ENCODE measurements around the gene SOX13. TPM values are rescaled to one million over a fixed set of nuclear protein-coding genes. Genes with fewer than 3 reads are reported as not detected.

Gene SOX13
- total and polyA plus RNA-seq, 11 donors = 8.2 to 16.0 (median 12.6) TPM

GRCh38 chr1:204167730-204168129 lies 94.8 kb downstream of the SOX13 start:
- intact Hi-C loops (cut with DNase I) = loop anchor here in 3 of 10 donors (10.0 kb wide), 2 partner anchors 227 to 337 kb away; no protein-coding TSS in a partner anchor
- TF ChIP-seq CTCF (IDR thresholded peaks at IDR 0.05) (no peak), POLR2A (IDR thresholded peaks at IDR 0.05) (no peak)
- no peaks in the 10 kb centered on the region for H3K36me3 ChIP-seq
- DNase-seq = no peak
- no peak overlapping the region for H3K4me3 ChIP-seq
- H3K27ac ChIP-seq = no peak overlapping the region
- H3K4me1 ChIP-seq = no peaks in the 10 kb centered on the region
- peaks cover 0 to 8% (median 0%) of the 10 kb centered on the region in 9 donors for H3K27me3 ChIP-seq
- ATAC-seq = no peak
- WGBS, 4 donors = 79 to 92% (median 89%) methylated on average over 5 of the region's 5 CpGs
- H3K9me3 ChIP-seq = peaks cover 0 to 23% (median 14%) of the 10 kb centered on the region in 12 donors

- no peak for TF ChIP-seq POLR2A (IDR thresholded peaks at IDR 0.05)
- no peak for TF ChIP-seq CTCF (IDR thresholded peaks at IDR 0.05)
- 81 to 93% (median 92%) methylated on average over 4 of the region's 4 CpGs for WGBS, 4 donors
Measured at GRCh38 chr1:204169858-204170257, 96.9 kb downstream of the SOX13 start.

GRCh38 chr1:204170494-204171155 lies 97.7 kb downstream of the SOX13 start:
- no peak overlapping the region for H3K4me3 ChIP-seq
- H3K4me1 ChIP-seq = no peaks in the 10 kb centered on the region
- 87 to 93% (median 90%) methylated on average over 3 of the region's 3 CpGs for WGBS, 4 donors
- peaks cover 0 to 23% (median 14%) of the 10 kb centered on the region in 12 donors for H3K9me3 ChIP-seq
- DNase-seq = no peak
- intact Hi-C loops (cut with DNase I) = no loop called here
- H3K27ac ChIP-seq = no peak overlapping the region
- no peaks in the 10 kb centered on the region for H3K36me3 ChIP-seq
- no peak for ATAC-seq
- H3K27me3 ChIP-seq = peaks cover 0 to 18% (median 0%) of the 10 kb centered on the region in 9 donors
- no peak for TF ChIP-seq POLR2A (IDR thresholded peaks at IDR 0.05)
- no peak for TF ChIP-seq CTCF (IDR thresholded peaks at IDR 0.05)

More at GRCh38 chr1:204169858-204170257, 96.9 kb downstream of the SOX13 start:
- no peaks in the 10 kb centered on the region for H3K4me1 ChIP-seq
- no peak overlapping the region for H3K27ac ChIP-seq
- H3K9me3 ChIP-seq = peaks cover 0 to 23% (median 14%) of the 10 kb centered on the region in 12 donors
- no peak for DNase-seq
- H3K36me3 ChIP-seq = no peaks in the 10 kb centered on the region
- H3K27me3 ChIP-seq = peaks cover 0 to 11% (median 0%) of the 10 kb centered on the region in 9 donors
- no peak for ATAC-seq
- intact Hi-C loops (cut with DNase I) = loop anchor here in 3 of 10 donors (10.0 kb wide), 2 partner anchors 225 to 335 kb away; no protein-coding TSS in a partner anchor
- H3K4me3 ChIP-seq = no peak overlapping the region

- TF ChIP-seq CTCF (IDR thresholded peaks at IDR 0.05) = no peak
- no peak for TF ChIP-seq POLR2A (IDR thresholded peaks at IDR 0.05)
- H3K4me1 ChIP-seq = no peaks in the 10 kb centered on the region
- ATAC-seq (no peak), DNase-seq (no peak)
- H3K9me3 ChIP-seq = peaks cover 0 to 23% (median 14%) of the 10 kb centered on the region in 12 donors
- H3K36me3 ChIP-seq = no peaks in the 10 kb centered on the region
- no peak overlapping the region for H3K4me3 ChIP-seq
- WGBS, 4 donors = 57 to 64% (median 60%) methylated on average over 4 of the region's 4 CpGs
- peaks cover 0 to 13% (median 3%) of the 10 kb centered on the region in 9 donors for H3K27me3 ChIP-seq
- H3K27ac ChIP-seq = no peak overlapping the region
- intact Hi-C loops (cut with DNase I) = no loop called here
Measured at GRCh38 chr1:204171751-204172178, 98.8 kb downstream of the SOX13 start.

All from heart left ventricle (tissue), 16 donors.